ENCODE results near the gene CD28. TPM values are rescaled to one million over a fixed set of nuclear protein-coding genes. Genes with fewer than 3 reads are reported as not detected.

Gene CD28
- total and polyA plus RNA-seq, 9 of the 15 experiments (the other 6 are each of a cell fraction or from before 2014, with no cell fraction given) = 0.01 to 0.11 TPM; not detected in 7

GRCh38 chr2:203745267-203745666 lies 38.8 kb downstream of the CD28 start:
- ATAC-seq = no peak
- BruUV-seq (replicated peaks) = no TSS peak
- in situ Hi-C loops (cut with MboI) = no loop called here
- Histone ChIP-seq H4K20me1 (replicated peaks; ENCODE audit: control insufficient read depth, insufficient read depth, low read length) (no peaks in the 10 kb centered on the region), H3K9me3 (replicated peaks; ENCODE audit: control insufficient read depth, insufficient read depth, low read depth, low read length) (no peaks in the 10 kb centered on the region), H3K36me3 (ENCODE audit: control insufficient read depth, insufficient read depth, low read length) (no peaks in the 10 kb centered on the region), H3K27me3 (ENCODE audit: control insufficient read depth in 2 of 2, insufficient read depth in 2 of 2, low read length in 2 of 2) (no peaks in the 10 kb centered on the region), H2AFZ (ENCODE audit: low read depth, low read length) (no peak overlapping the region), H3K27ac (ENCODE audit: extremely low read depth, low read depth, low read length) (no peak overlapping the region), H3K4me3 (no peak overlapping the region), H3K79me2 (ENCODE audit: control insufficient read depth, insufficient read depth, low read length) (no peaks in the 10 kb centered on the region), H3K4me1 (replicated peaks in 1 of 2; ENCODE audit: control insufficient read depth in 2 of 2, insufficient read depth in 2 of 2, low read length in 2 of 2) (no peaks in the 10 kb centered on the region), H3K9me1 (ENCODE audit: control insufficient read depth, insufficient read depth, low read length) (no peaks in the 10 kb centered on the region), H3K4me2 (ENCODE audit: insufficient read depth, low read length) (no peak overlapping the region), H3K9ac (ENCODE audit: insufficient read depth in 1 of 2, low read depth in 2 of 2, low read length in 2 of 2) (no peak overlapping the region)
- intact Hi-C loops (cut with micrococcal nuclease) = no loop called here
- TF ChIP-seq CEBPG (CRISPR knock-in tag; IDR thresholded peaks at IDR 0.05) = no peak
- TF ChIP-seq CEBPG (tag; conservative IDR thresholded peaks at IDR 0.05 in 1 of 2, IDR thresholded peaks at IDR 0.05 in 1 of 2) = peak; percentile 31 to 69; a peak in 2 of 4 replicates
- 0 out of 2 replicates have a peak, but pooled peaks have one; percentile 14 for TF ChIP-seq ATF3 (IDR thresholded peaks at IDR 0.05)
- TF ChIP-seq ATF3 (CRISPR knock-in tag; conservative IDR thresholded peaks at IDR 0.05) = no peak
- TF ChIP-seq PATZ1 (CRISPR knock-in tag; IDR thresholded peaks at IDR 0.05; ENCODE audit: borderline replicate concordance) = no peak
- TF ChIP-seq, protein P1, sequence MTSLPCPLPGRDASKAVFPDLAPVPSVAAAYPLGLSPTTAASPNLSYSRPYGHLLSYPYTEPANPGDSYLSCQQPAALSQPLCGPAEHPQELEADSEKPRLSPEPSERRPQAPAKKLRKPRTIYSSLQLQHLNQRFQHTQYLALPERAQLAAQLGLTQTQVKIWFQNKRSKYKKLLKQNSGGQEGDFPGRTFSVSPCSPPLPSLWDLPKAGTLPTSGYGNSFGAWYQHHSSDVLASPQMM (CRISPR knock-in tag; IDR thresholded peaks at IDR 0.05) = no peak
- TF ChIP-seq SPI1 (IDR thresholded peaks at IDR 0.05; ENCODE audit: borderline replicate concordance, low read depth, low read length) = no peak
- FAIRE-seq = no peak
- WGBS (ENCODE audit: insufficient coverage, low coverage, missing lambda C conversion rate) = 13% methylated on average over 1 of the region's 1 CpG
- ChIA-PET CTCF (ENCODE audit: low intra/inter-chr PET ratio) (no interaction called here), POLR2A (no interaction called here)
- no peak for DNase-seq (ENCODE audit: extremely low read depth in 1 of 4, low spot score in 3 of 4)

All from K562 (cell line).